GM18505 (cell line): ENCODE measurements around the gene MIA.
A peak's percentile ranks its signal among the peaks of the same experiment; 100 is the strongest.
"Not testable (repeated sequence)": the region's sequence is repeated elsewhere in the genome, so short reads cannot be mapped to it uniquely, and the experiment has no call there.

Experiments
- ATAC-seq: cut with Tn5 transposase; IDR thresholded peaks from one replicate; pipeline ENCODE4 v1.9.1; 2021; ENCODE audit not compliant: unreplicated experiment
- POLR2A ChIP-seq: IDR thresholded peaks from 4 replicates; pipeline ENCODE4 v1.6.1; 2011; ENCODE audit warnings: borderline replicate concordance; ENCODE audit not compliant: insufficient read depth, insufficient read length; ENCODE audit errors: extremely low read depth

Gene MIA

GRCh38 chr19:40758491-40758890, 16.8 kb upstream of the MIA start:
- ATAC-seq, result no peak
- no peak for TF ChIP-seq POLR2A

- no peak for ATAC-seq
- no peak for TF ChIP-seq POLR2A
Measured at GRCh38 chr19:40759352-40759751, 16.0 kb upstream of the MIA start.

GRCh38 chr19:40762754-40763470, 12.4 kb upstream of the MIA start:
- TF ChIP-seq POLR2A, result no peak
- no peak for ATAC-seq

GRCh38 chr19:40763526-40763925, 11.8 kb upstream of the MIA start:
- ATAC-seq, result no peak
- TF ChIP-seq POLR2A, result no peak

- TF ChIP-seq POLR2A, result no peak
- no peak for ATAC-seq
Measured at GRCh38 chr19:40763963-40764362, 11.4 kb upstream of the MIA start.

GRCh38 chr19:40766385-40766784, 8.9 kb upstream of the MIA start:
- ATAC-seq, result not testable (repeated sequence)

GRCh38 chr19:40768869-40769268, 6.5 kb upstream of the MIA start:
- no peak for TF ChIP-seq POLR2A

GRCh38 chr19:40771101-40771862, 4.0 kb upstream of the MIA start:
- not testable (repeated sequence) for ATAC-seq

More at GRCh38 chr19:40768869-40769268, 6.5 kb upstream of the MIA start:
- no peak for ATAC-seq

GRCh38 chr19:40775632-40776022, 306 bp downstream of the MIA start:
- ATAC-seq, result no peak
- TF ChIP-seq POLR2A, result no peak

GRCh38 chr19:40776364-40776763, 1.0 kb downstream of the MIA start:
- TF ChIP-seq POLR2A, result no peak
- ATAC-seq, result no peak

GRCh38 chr19:40776932-40777644, 1.8 kb downstream of the MIA start:
- ATAC-seq, result peak; percentile 47
- TF ChIP-seq POLR2A, result no peak

- TF ChIP-seq POLR2A, result no peak
- ATAC-seq, result no peak
Measured at GRCh38 chr19:40777645-40777936, 2.3 kb downstream of the MIA start.

- peak; percentile 66 for ATAC-seq
- peak; percentile 84 for TF ChIP-seq POLR2A
Measured at GRCh38 chr19:40777937-40778705, 2.8 kb downstream of the MIA start, which contains the start of gene RAB4B. TSS of gene RAB4B (plus strand) at chr19:40778247. CDS start at chr19:40778376, 129 bp downstream.
